Type B pancreatic cell (in vitro differentiated cells): Measurements from ENCODE around the gene LCE2C. TPM values are rescaled to one million over a fixed set of nuclear protein-coding genes. Genes with fewer than 3 reads are reported as not detected.
A peak's percentile ranks its signal among the peaks of the same experiment; 100 is the strongest.
"Not testable (repeated sequence)": the region's sequence is repeated elsewhere in the genome, so short reads cannot be mapped to it uniquely, and the experiment has no call there.

ENCODE experiments used
- DNase-seq: peaks from one replicate; pipeline ENCODE4 v3.0.0; 2021; ENCODE audit warnings: mixed read lengths; ENCODE audit not compliant: unreplicated experiment; ENCODE audit errors: extremely low spot score
- H3K27ac Mint-ChIP-seq: 2 replicates; pipeline ENCODE4 v1.8.0; 2021; ENCODE audit warnings: mild to moderate bottlenecking, mixed read lengths
- H3K27me3 Mint-ChIP-seq: 2 replicates; pipeline ENCODE4 v1.8.0; 2021; ENCODE audit warnings: mixed read lengths
- H3K36me3 Mint-ChIP-seq: 2 replicates; pipeline ENCODE4 v1.8.0; 2021; ENCODE audit warnings: mixed read lengths
- H3K4me1 Mint-ChIP-seq: one replicate; pipeline ENCODE4 v1.8.0; 2021; ENCODE audit warnings: mixed read lengths; ENCODE audit not compliant: unreplicated experiment
- H3K4me3 Mint-ChIP-seq: 2 replicates; pipeline ENCODE4 v1.8.0; 2021; ENCODE audit warnings: mild to moderate bottlenecking, mixed read lengths
- H3K9me3 Mint-ChIP-seq: 2 replicates; pipeline ENCODE4 v1.8.0; 2021; ENCODE audit warnings: mixed read lengths
- total RNA-seq: library from RNA; stranded (reverse); gene quantifications from 2 replicates; pipeline ENCODE4 v1.2.1, GENCODE V29; 2021; ENCODE audit warnings: low replicate concordance
- TF ChIP-seq, protein P1 (sequence below): fragments of 200-600 bp; sonication (generic); conservative IDR thresholded peaks from 2 replicates; pipeline ENCODE4 v1.5.0; 2021; ENCODE audit warnings: antibody characterized with exemption, mild to moderate bottlenecking

Gene LCE2C
- total RNA-seq, 1 donor from 2014 or later = not detected

DNA sequence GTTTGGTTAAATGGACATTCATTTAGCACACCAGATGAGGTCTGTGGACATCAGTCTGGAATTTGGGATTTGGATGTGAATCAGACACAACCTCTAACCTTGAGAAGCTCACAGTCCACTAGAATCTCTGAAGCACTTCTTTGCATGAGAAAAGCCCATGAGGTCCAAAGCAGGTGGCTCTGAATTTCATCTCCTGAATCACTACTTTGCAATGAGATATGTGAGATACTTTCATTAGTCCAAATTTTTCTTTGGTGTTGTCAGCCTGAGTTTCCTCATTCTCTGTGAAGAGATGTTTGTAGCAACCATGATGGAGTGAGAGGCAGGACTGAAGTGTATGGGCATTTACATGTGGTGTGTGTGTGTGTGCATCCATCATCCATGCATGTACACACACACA lies 28.4 kb upstream of the LCE2C start:
- no peak overlapping the region for H3K27ac Mint-ChIP-seq
- no peaks in the 10 kb centered on the region for H3K4me1 Mint-ChIP-seq

DNA sequence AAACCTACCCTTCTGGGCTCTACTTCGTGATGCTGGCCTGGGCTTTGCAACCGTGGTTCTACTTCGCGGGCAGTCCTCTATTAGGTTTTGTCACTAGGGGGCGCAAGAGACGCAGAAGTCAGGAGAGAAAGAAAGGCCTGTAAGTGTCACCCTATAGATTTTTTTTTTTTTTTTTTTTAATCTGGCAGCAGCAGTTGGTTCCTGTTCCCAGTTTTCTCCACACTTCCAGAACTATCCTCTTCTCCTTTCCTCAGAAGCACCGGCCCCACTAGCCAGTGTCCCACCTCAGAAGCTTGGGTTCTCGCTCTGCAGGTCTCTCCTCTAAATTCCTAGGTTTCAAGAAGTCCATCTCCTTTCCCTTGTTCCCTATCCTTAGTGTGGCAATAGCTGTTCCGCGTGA lies 21.0 kb upstream of the LCE2C start:
- Mint-ChIP-seq H3K27ac (no peak overlapping the region), H3K4me1 (no peaks in the 10 kb centered on the region), H3K4me3 (no peak overlapping the region), H3K9me3 (no peaks in the 10 kb centered on the region), H3K36me3 (no peaks in the 10 kb centered on the region), H3K27me3 (no peaks in the 10 kb centered on the region)
- TF ChIP-seq, protein P1, sequence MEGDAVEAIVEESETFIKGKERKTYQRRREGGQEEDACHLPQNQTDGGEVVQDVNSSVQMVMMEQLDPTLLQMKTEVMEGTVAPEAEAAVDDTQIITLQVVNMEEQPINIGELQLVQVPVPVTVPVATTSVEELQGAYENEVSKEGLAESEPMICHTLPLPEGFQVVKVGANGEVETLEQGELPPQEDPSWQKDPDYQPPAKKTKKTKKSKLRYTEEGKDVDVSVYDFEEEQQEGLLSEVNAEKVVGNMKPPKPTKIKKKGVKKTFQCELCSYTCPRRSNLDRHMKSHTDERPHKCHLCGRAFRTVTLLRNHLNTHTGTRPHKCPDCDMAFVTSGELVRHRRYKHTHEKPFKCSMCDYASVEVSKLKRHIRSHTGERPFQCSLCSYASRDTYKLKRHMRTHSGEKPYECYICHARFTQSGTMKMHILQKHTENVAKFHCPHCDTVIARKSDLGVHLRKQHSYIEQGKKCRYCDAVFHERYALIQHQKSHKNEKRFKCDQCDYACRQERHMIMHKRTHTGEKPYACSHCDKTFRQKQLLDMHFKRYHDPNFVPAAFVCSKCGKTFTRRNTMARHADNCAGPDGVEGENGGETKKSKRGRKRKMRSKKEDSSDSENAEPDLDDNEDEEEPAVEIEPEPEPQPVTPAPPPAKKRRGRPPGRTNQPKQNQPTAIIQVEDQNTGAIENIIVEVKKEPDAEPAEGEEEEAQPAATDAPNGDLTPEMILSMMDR = peak; percentile 60
- DNase-seq = no peak

More for the DNA sequence above, 28.4 kb upstream of the LCE2C start:
- H3K4me3 Mint-ChIP-seq = no peak overlapping the region
- H3K9me3 Mint-ChIP-seq = peaks cover 2% of the 10 kb centered on the region
- H3K36me3 Mint-ChIP-seq = no peaks in the 10 kb centered on the region
- TF ChIP-seq, protein P1 = no peak
- DNase-seq = no peak
- no peaks in the 10 kb centered on the region for H3K27me3 Mint-ChIP-seq

DNA sequence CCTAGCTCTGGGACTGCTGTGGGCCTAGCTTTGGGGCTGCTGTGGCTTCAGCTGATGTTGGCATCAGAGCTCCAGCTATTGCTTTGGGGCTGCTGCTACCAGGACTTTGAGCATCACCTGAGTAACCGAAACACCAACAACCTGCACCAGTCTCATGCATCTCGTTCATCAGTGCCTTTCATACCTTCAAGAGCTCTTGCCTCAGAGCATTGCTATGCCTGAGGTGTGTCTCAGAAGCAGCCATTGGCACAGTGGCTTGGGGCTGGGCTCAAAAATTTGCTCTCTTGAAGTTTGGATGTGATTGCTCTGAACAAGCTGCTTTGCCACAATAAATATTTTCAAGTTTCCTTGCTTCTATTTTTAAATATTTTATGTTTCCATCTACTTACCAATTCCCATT lies 18.6 kb upstream of the LCE2C start:
- Mint-ChIP-seq H3K36me3 (no peaks in the 10 kb centered on the region), H3K9me3 (no peaks in the 10 kb centered on the region), H3K27me3 (no peaks in the 10 kb centered on the region), H3K4me1 (no peaks in the 10 kb centered on the region), H3K4me3 (no peak overlapping the region), H3K27ac (no peak overlapping the region)
- TF ChIP-seq, protein P1 = no peak
- DNase-seq = no peak

DNA sequence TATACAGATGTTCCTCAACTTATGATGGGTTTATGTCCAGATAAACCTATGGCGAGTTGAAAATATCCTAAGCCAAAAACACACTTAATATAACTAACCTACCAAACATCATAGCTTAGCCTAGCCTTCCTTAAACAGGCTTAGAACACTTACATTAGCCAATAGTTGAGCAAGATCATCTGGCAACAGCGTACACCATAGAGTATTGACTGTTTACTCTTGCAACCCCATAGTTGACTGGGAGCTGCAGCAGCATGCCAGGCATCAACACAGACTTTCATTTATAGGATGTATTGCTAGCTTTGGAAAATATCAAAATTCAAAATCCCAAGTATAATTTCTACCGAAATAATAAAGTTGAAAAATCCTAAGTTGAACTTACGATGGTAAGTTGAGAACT lies 17.4 kb upstream of the LCE2C start:
- Mint-ChIP-seq H3K4me1 (no peaks in the 10 kb centered on the region), H3K36me3 (no peaks in the 10 kb centered on the region), H3K9me3 (no peaks in the 10 kb centered on the region), H3K27ac (no peak overlapping the region), H3K4me3 (no peak overlapping the region), H3K27me3 (no peaks in the 10 kb centered on the region)
- TF ChIP-seq, protein P1 = no peak
- DNase-seq = no peak

DNA sequence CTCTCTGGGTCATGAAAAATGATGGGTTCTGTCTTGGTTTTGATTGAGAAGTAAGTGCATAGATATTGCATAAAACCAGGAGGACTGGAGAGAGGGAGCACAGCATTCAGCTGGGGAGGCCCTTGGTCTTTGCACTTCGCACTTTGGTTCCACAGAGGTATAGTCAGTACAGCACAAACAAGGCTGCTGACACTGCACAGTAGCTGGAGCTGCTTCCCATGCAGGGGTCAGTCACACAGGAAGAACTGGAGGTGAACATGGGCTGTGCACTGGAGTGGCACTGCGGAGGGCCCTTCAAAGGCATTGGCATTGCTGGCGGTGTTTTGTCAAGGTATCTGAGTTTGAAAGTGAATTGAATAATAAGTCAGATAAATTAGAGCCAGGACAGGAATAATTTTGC lies 16.4 kb upstream of the LCE2C start:
- H3K4me1 Mint-ChIP-seq = no peaks in the 10 kb centered on the region
- no peaks in the 10 kb centered on the region for H3K9me3 Mint-ChIP-seq
- TF ChIP-seq, protein P1 = no peak

DNA sequence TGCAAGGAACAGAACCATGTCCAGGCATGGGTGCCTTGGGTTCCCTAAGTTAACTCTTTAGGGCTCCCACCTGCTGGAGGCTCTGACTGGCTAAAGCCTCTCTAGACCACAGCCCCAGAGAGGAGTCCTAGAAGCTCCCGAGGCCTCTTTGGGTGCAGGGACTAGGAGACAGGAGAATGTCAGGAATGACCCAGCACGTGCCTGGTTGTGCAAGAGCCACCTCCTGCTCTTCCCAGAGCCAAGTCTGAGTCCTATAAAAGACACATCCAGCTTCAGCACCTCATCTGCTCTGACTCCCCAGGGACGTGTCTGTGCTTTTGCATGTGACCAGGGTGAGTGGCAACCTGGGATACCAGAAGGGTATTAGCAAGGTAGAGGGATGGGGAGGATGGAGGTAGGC lies 12.0 kb upstream of the LCE2C start, which contains the start of gene LCE2D:
Gene LCE2D, plus strand, starts transcription at position 283 of the 400 bp plus-strand sequence. CDS start 726 bp downstream, outside the sequence.
- no peak within 1 kb of the TSS for H3K27ac Mint-ChIP-seq
- TF ChIP-seq, protein P1 = no peak
- no peaks in the 10 kb centered on the region for H3K36me3 Mint-ChIP-seq
- H3K4me1 Mint-ChIP-seq = no peaks in the 10 kb centered on the region
- H3K9me3 Mint-ChIP-seq = no peaks in the 10 kb centered on the region
- no peaks in the 10 kb centered on the region for H3K27me3 Mint-ChIP-seq
- H3K4me3 Mint-ChIP-seq = no peak within 1 kb of the TSS
- no peak for DNase-seq

More for the DNA sequence above, 16.4 kb upstream of the LCE2C start:
- Mint-ChIP-seq H3K36me3 (no peaks in the 10 kb centered on the region), H3K27ac (no peak overlapping the region), H3K4me3 (no peak overlapping the region), H3K27me3 (no peaks in the 10 kb centered on the region)
- no peak for DNase-seq

DNA sequence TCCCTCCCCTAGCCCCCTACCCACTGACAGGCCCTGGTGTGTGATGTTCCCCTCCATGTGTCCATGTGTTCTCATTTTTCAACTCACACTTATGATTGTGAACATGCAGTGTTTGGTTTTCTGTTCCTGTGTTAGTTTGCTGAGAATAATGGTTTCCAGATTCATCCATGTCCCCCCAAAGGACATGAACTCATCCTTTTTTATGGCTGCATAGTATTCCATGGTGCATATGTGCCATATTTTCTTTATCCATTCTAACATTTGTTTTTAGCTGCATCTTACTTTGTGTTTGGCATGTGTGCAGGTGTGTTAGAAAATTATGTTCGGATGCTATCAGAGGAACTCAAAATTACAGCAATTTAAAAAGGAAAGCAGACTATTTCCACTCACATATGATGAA lies 8.9 kb upstream of the LCE2C start:
- not testable (repeated sequence) for H3K27ac Mint-ChIP-seq, DNase-seq, H3K9me3 Mint-ChIP-seq, H3K4me1 Mint-ChIP-seq, H3K27me3 Mint-ChIP-seq, H3K4me3 Mint-ChIP-seq, H3K36me3 Mint-ChIP-seq
